B cell (primary cell): Measurements from ENCODE around the gene HSPB6.

Experiments used
- EZH2 ChIP-seq: IDR thresholded peaks from 2 replicates; pipeline ENCODE4 v1.6.1; 2012; ENCODE audit warnings: borderline replicate concordance, low read depth, mild to moderate bottlenecking, moderate library complexity, low read length; ENCODE audit not compliant: insufficient read depth, poor library complexity, severe bottlenecking
- TF ChIP-seq, protein P1 (sequence below): fragments of 200-600 bp; IDR thresholded peaks from one replicate; pipeline ENCODE4 v1.8.0; 2022; ENCODE audit warnings: antibody characterized with exemption, mild to moderate bottlenecking

DNA sequence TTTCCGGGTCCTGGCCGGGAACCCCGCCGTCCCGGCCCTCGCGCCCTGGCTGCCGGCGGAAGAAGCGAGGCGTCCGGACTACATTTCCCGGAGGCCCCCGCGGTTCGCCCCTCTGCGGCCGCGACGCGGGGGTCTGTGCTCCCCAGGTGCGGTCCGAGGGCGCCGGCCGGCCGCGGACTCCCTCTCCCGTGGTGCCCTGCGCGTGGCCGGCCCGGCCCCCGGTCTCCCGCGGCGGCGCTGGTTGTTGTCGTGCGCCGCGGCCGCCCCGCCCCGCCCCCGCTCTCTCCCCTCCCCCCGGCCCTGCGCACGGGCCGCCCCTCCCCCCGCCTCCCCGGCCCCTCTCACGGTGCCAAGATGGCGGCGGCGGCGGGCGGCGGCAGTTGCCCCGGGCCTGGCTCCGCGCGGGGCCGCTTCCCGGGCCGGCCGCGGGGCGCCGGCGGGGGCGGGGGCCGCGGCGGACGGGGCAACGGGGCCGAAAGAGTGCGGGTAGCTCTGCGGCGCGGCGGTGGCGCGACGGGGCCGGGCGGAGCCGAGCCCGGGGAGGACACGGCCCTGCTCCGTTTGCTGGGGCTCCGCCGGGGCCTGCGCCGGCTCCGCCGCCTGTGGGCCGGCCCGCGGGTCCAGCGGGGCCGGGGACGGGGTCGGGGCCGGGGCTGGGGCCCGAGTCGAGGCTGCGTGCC lies 39.0 kb downstream of the HSPB6 start, which contains the start of gene KMT2B:
- TF ChIP-seq EZH2: no peak
- TF ChIP-seq, protein P1, sequence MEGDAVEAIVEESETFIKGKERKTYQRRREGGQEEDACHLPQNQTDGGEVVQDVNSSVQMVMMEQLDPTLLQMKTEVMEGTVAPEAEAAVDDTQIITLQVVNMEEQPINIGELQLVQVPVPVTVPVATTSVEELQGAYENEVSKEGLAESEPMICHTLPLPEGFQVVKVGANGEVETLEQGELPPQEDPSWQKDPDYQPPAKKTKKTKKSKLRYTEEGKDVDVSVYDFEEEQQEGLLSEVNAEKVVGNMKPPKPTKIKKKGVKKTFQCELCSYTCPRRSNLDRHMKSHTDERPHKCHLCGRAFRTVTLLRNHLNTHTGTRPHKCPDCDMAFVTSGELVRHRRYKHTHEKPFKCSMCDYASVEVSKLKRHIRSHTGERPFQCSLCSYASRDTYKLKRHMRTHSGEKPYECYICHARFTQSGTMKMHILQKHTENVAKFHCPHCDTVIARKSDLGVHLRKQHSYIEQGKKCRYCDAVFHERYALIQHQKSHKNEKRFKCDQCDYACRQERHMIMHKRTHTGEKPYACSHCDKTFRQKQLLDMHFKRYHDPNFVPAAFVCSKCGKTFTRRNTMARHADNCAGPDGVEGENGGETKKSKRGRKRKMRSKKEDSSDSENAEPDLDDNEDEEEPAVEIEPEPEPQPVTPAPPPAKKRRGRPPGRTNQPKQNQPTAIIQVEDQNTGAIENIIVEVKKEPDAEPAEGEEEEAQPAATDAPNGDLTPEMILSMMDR: no peak
